ENCODE data around the gene LOXL4.

GRCh38 chr10:98248018-98248417 lies 20.0 kb downstream of the LOXL4 start:
- TF ChIP-seq CTCF (IDR thresholded peaks at IDR 0.05) (no peak), POLR2A (IDR thresholded peaks at IDR 0.05) (no peak)

Measured in suprapubic skin (tissue), 3 donors.